Measurements from ENCODE around the gene KIAA1549.

Gene KIAA1549

DNA sequence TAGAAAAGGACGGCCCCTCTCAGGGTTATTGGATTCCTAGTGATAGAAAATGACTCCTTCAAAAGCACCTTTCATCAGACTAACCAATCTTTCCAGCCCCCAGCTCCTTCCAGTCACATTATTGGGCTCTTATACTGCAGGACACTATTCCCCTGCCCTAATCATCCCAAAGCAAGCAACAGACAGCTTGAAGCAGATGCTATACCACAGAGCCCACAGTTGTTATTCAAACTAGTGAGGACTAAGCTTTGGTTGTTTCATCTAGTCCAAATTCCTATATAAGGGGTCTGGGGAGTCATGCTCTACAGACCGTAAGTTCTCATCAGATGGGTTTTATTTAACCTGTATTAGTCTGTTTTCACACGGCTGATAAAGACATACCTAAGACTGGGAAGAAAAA lies 30.2 kb upstream of the KIAA1549 start:
- no peak overlapping the region for H3K4me2 ChIP-seq (ENCODE audit: low read length, poor library complexity, severe bottlenecking)
- H3K36me3 ChIP-seq (ENCODE audit: control insufficient read depth in 1 of 2, insufficient read depth in 2 of 2, low read depth in 1 of 2, low read length in 2 of 2): no peaks in the 10 kb centered on the region
- H2BK12ac ChIP-seq (ENCODE audit: low read length in 2 of 2): no peak overlapping the region
- H3K18ac ChIP-seq (ENCODE audit: low read depth in 1 of 2, low read length in 2 of 2): no peak overlapping the region
- H3K27me3 ChIP-seq (ENCODE audit: control insufficient read depth in 1 of 2, insufficient read depth in 1 of 2, low read length in 2 of 2): no peaks in the 10 kb centered on the region
- no peak overlapping the region for H2BK5ac ChIP-seq (ENCODE audit: low read depth, low read length, poor library complexity, severe bottlenecking)
- H3K9ac ChIP-seq (ENCODE audit: low read length): no peak overlapping the region
- no peak overlapping the region for H3K14ac ChIP-seq (ENCODE audit: low read length in 2 of 2)
- no peak overlapping the region for H4K91ac ChIP-seq (ENCODE audit: low read length)
- no peak overlapping the region for H3K4me3 ChIP-seq (ENCODE audit: insufficient read depth in 1 of 2, low read depth in 1 of 2, low read length in 2 of 2)
- no peak overlapping the region for H2BK15ac ChIP-seq (ENCODE audit: low read depth, poor library complexity, severe bottlenecking)
- H3K4ac ChIP-seq (ENCODE audit: low read depth in 1 of 2, low read length in 2 of 2): no peak overlapping the region
- no peak overlapping the region for H4K8ac ChIP-seq (ENCODE audit: low read length)
- no peaks in the 10 kb centered on the region for H3K4me1 ChIP-seq (ENCODE audit: control insufficient read depth, insufficient read depth, low read depth, low read length)
- WGBS: 97% methylated on average over 3 of the region's 3 CpGs
- no peak overlapping the region for H2AFZ ChIP-seq (ENCODE audit: low read depth, low read length)
- H3K9me3 ChIP-seq (ENCODE audit: control insufficient read depth, low read length): no peaks in the 10 kb centered on the region
- no peak for DNase-seq
- no peak overlapping the region for H2AK5ac ChIP-seq (ENCODE audit: low read length, severe bottlenecking)
- no peak overlapping the region for H2BK120ac ChIP-seq (ENCODE audit: low read depth, low read length)
- no peaks in the 10 kb centered on the region for H3K79me1 ChIP-seq (replicated peaks; ENCODE audit: low read length, poor library complexity, severe bottlenecking)
- no peak overlapping the region for H3K23ac ChIP-seq (ENCODE audit: low read length in 2 of 2)
- H3K27ac ChIP-seq (ENCODE audit: low read length, poor library complexity, severe bottlenecking): no peak overlapping the region

DNA sequence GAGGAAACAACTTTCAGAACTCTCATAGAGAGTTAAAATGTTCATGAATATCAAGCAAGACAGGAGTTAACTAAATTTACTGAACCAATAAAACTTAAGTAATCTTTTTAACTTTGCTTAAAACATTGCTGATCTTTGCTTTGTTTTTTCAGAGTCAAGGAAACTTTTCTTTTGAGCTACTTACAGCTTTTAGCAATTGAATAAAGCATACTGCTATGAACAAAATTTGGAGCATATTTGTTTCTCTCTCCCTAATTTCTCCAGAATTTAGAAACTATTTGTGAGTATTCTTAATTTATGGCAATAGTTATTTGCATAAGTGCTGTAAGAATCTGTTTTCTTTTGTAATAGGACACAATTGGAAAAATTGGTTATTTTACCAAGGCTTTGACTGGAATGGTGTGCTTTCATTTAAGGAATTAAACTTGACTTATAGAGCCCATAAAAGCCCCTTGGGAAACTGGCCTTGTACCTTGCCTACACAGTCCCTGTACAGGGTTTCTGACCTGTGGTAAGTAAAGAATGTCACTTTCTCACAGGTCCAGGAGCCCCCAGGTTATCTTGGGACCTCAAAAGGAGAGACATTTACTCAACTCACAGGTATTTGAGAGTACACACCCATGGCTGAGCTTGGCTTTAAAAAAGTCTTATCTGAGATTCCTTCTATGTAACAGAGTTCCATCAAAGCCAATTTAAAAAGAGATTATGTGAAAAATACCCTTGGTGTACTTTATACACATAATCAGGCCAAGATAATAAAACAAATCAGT lies 23.3 kb upstream of the KIAA1549 start:
- no peak for DNase-seq
- peaks cover 24% of the 10 kb centered on the region for H3K9me3 ChIP-seq (ENCODE audit: control insufficient read depth, low read length)
- H2BK15ac ChIP-seq (ENCODE audit: low read depth, poor library complexity, severe bottlenecking): no peak overlapping the region
- H3K4me1 ChIP-seq (ENCODE audit: control insufficient read depth, insufficient read depth, low read depth, low read length): no peaks in the 10 kb centered on the region
- no peak overlapping the region for H4K8ac ChIP-seq (ENCODE audit: low read length)
- H2BK5ac ChIP-seq (ENCODE audit: low read depth, low read length, poor library complexity, severe bottlenecking): no peak overlapping the region
- no peak overlapping the region for H3K4me3 ChIP-seq (ENCODE audit: insufficient read depth in 1 of 2, low read depth in 1 of 2, low read length in 2 of 2)
- H3K18ac ChIP-seq (ENCODE audit: low read depth in 1 of 2, low read length in 2 of 2): no peak overlapping the region
- no peaks in the 10 kb centered on the region for H3K27me3 ChIP-seq (ENCODE audit: control insufficient read depth in 1 of 2, insufficient read depth in 1 of 2, low read length in 2 of 2)
- H4K91ac ChIP-seq (ENCODE audit: low read length): no peak overlapping the region
- H3K14ac ChIP-seq (ENCODE audit: low read length in 2 of 2): no peak overlapping the region
- H2BK120ac ChIP-seq (ENCODE audit: low read depth, low read length): no peak overlapping the region
- H3K27ac ChIP-seq (ENCODE audit: low read length, poor library complexity, severe bottlenecking): no peak overlapping the region
- no peaks in the 10 kb centered on the region for H3K79me1 ChIP-seq (replicated peaks; ENCODE audit: low read length, poor library complexity, severe bottlenecking)
- no peak overlapping the region for H3K4me2 ChIP-seq (ENCODE audit: low read length, poor library complexity, severe bottlenecking)
- no peak overlapping the region for H3K4ac ChIP-seq (ENCODE audit: low read depth in 1 of 2, low read length in 2 of 2)
- H2AK5ac ChIP-seq (ENCODE audit: low read length, severe bottlenecking): no peak overlapping the region
- no peak overlapping the region for H2AFZ ChIP-seq (ENCODE audit: low read depth, low read length)
- H2BK12ac ChIP-seq (ENCODE audit: low read length in 2 of 2): no peak overlapping the region
- H3K23ac ChIP-seq (ENCODE audit: low read length in 2 of 2): no peak overlapping the region
- no peak overlapping the region for H3K9ac ChIP-seq (ENCODE audit: low read length)
- H3K36me3 ChIP-seq (ENCODE audit: control insufficient read depth in 1 of 2, insufficient read depth in 2 of 2, low read depth in 1 of 2, low read length in 2 of 2): no peaks in the 10 kb centered on the region

DNA sequence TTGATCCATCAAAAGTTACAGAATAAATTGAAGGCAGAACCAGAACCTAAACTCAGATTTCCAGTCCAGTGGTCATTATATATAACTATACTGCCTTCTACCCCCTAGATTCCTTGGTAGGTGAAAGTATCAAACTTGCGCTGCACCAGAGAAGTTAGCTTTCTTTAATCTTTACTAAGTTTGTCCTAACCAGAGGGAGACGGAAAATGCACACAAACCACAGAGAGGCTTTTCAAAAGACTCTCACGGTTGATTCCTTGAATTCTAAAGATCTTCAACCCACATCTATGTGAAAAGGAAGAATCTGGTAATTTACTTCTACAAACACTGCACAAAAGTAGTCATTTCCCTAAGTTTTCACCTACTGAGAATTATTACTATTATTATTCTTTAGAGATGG lies 18.2 kb upstream of the KIAA1549 start:
- Histone ChIP-seq H3K36me3 (ENCODE audit: control insufficient read depth in 1 of 2, insufficient read depth in 2 of 2, low read depth in 1 of 2, low read length in 2 of 2) (no peaks in the 10 kb centered on the region), H3K79me1 (replicated peaks; ENCODE audit: low read length, poor library complexity, severe bottlenecking) (no peaks in the 10 kb centered on the region), H2BK120ac (ENCODE audit: low read depth, low read length) (no peak overlapping the region), H2AFZ (ENCODE audit: low read depth, low read length) (no peak overlapping the region), H3K9ac (ENCODE audit: low read length) (no peak overlapping the region), H3K14ac (ENCODE audit: low read length in 2 of 2) (no peak overlapping the region), H3K4me1 (ENCODE audit: control insufficient read depth, insufficient read depth, low read depth, low read length) (no peaks in the 10 kb centered on the region), H2AK5ac (ENCODE audit: low read length, severe bottlenecking) (no peak overlapping the region), H3K27me3 (ENCODE audit: control insufficient read depth in 1 of 2, insufficient read depth in 1 of 2, low read length in 2 of 2) (no peaks in the 10 kb centered on the region), H3K27ac (ENCODE audit: low read length, poor library complexity, severe bottlenecking) (no peak overlapping the region), H4K8ac (ENCODE audit: low read length) (no peak overlapping the region), H3K4ac (ENCODE audit: low read depth in 1 of 2, low read length in 2 of 2) (no peak overlapping the region), H4K91ac (ENCODE audit: low read length) (no peak overlapping the region), H3K18ac (ENCODE audit: low read depth in 1 of 2, low read length in 2 of 2) (no peak overlapping the region), H2BK5ac (ENCODE audit: low read depth, low read length, poor library complexity, severe bottlenecking) (no peak overlapping the region), H3K4me3 (ENCODE audit: insufficient read depth in 1 of 2, low read depth in 1 of 2, low read length in 2 of 2) (no peak overlapping the region), H2BK12ac (ENCODE audit: low read length in 2 of 2) (no peak overlapping the region), H3K23ac (ENCODE audit: low read length in 2 of 2) (no peak overlapping the region), H3K4me2 (ENCODE audit: low read length, poor library complexity, severe bottlenecking) (no peak overlapping the region), H3K9me3 (ENCODE audit: control insufficient read depth, low read length) (peaks cover 13% of the 10 kb centered on the region), H2BK15ac (ENCODE audit: low read depth, poor library complexity, severe bottlenecking) (no peak overlapping the region)
- WGBS: 100% methylated on average over 3 of the region's 3 CpGs
- no peak for DNase-seq

DNA sequence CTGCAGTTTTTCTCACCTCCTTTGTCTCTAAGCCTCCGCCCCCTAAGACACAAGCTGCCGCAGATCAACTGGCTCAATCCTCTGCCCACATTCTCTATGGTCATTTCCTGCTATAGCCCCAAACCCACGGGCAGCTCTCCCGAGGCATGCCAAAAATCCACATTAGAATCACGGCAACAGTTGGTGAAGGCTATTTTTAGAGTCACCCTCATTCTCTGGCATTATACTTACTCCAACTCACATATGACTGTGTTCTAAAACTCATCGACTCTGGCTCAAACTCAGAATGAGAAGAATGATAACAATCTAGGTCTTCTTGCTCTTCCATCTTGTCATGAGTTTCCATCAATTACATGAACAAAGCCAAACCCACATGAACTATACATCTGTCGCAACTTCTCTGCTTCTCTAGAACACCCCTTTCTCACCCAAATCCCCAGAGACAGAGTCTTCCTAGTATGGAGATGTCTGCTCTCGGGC lies 10.9 kb upstream of the KIAA1549 start:
- H2BK12ac ChIP-seq (ENCODE audit: low read length in 2 of 2): no peak overlapping the region
- no peaks in the 10 kb centered on the region for H3K79me1 ChIP-seq (replicated peaks; ENCODE audit: low read length, poor library complexity, severe bottlenecking)
- no peak overlapping the region for H3K4me2 ChIP-seq (ENCODE audit: low read length, poor library complexity, severe bottlenecking)
- no peak overlapping the region for H3K18ac ChIP-seq (ENCODE audit: low read depth in 1 of 2, low read length in 2 of 2)
- no peak overlapping the region for H2AK5ac ChIP-seq (ENCODE audit: low read length, severe bottlenecking)
- WGBS: 75% methylated on average over 8 of the region's 8 CpGs
- no peak overlapping the region for H4K91ac ChIP-seq (ENCODE audit: low read length)
- H3K4me3 ChIP-seq (ENCODE audit: insufficient read depth in 1 of 2, low read depth in 1 of 2, low read length in 2 of 2): no peak overlapping the region
- H3K14ac ChIP-seq (ENCODE audit: low read length in 2 of 2): no peak overlapping the region
- H2BK5ac ChIP-seq (ENCODE audit: low read depth, low read length, poor library complexity, severe bottlenecking): no peak overlapping the region
- H3K23ac ChIP-seq (ENCODE audit: low read length in 2 of 2): no peak overlapping the region
- H3K4ac ChIP-seq (ENCODE audit: low read depth in 1 of 2, low read length in 2 of 2): no peak overlapping the region
- no peak for DNase-seq
- no peak overlapping the region for H2BK120ac ChIP-seq (ENCODE audit: low read depth, low read length)
- no peaks in the 10 kb centered on the region for H3K36me3 ChIP-seq (ENCODE audit: control insufficient read depth in 1 of 2, insufficient read depth in 2 of 2, low read depth in 1 of 2, low read length in 2 of 2)
- no peak overlapping the region for H2BK15ac ChIP-seq (ENCODE audit: low read depth, poor library complexity, severe bottlenecking)
- H3K27ac ChIP-seq (ENCODE audit: low read length, poor library complexity, severe bottlenecking): no peak overlapping the region
- no peak overlapping the region for H3K9ac ChIP-seq (ENCODE audit: low read length)
- H3K27me3 ChIP-seq (ENCODE audit: control insufficient read depth in 1 of 2, insufficient read depth in 1 of 2, low read length in 2 of 2): peaks cover 0 to 5% of the 10 kb centered on the region in 2 experiments
- H2AFZ ChIP-seq (ENCODE audit: low read depth, low read length): no peak overlapping the region
- H4K8ac ChIP-seq (ENCODE audit: low read length): no peak overlapping the region
- no peaks in the 10 kb centered on the region for H3K4me1 ChIP-seq (ENCODE audit: control insufficient read depth, insufficient read depth, low read depth, low read length)
- H3K9me3 ChIP-seq (ENCODE audit: control insufficient read depth, low read length): peaks cover 10% of the 10 kb centered on the region

All from mesenchymal stem cell (in vitro differentiated cells and primary cell).